HEK293 (cell line): ENCODE results near the gene DEAF1.

Experiments used
- CTCF ChIA-PET: fragments of 350-600 bp; formaldehyde crosslinking; extraction: SDS; loops from one replicate; lab custom pipeline; 2021; ENCODE audit warnings: antibody characterized with exemption; lab: Yijun Ruan, JAX
- POLR2A ChIA-PET: fragments of 300-600 bp; formaldehyde crosslinking; extraction: SDS; loops from one replicate; lab custom pipeline; 2020; ENCODE audit warnings: antibody characterized with exemption, inconsistent platforms; lab: Yijun Ruan, JAX
- H3K27ac ChIP-seq: fragments of 200-500 bp; sonication (Bioruptor generic); 2 replicates; pipeline ENCODE4 v1.5.1; 2014; ENCODE audit warnings: low read depth, low read length, control low read depth, inconsistent platforms; ENCODE audit errors: extremely low read depth
- H3K36me3 ChIP-seq, 2 experiments: fragments of 200-500 bp in 1 of 2; sonication (Bioruptor generic) in 1 of 2; 1 replicate in 1 of 2; 2 replicates in 1 of 2; pipeline ENCODE4 v1.5.1; 2014 to 2017; ENCODE audit warnings: inconsistent platforms in 2 of 2, low read length in 2 of 2; ENCODE audit not compliant: control insufficient read depth in 2 of 2, insufficient read depth in 1 of 2
- H3K4me1 ChIP-seq: fragments of 200-500 bp; sonication (Bioruptor generic); 2 replicates; pipeline ENCODE4 v1.5.1; 2014; ENCODE audit warnings: mild to moderate bottlenecking, low read length, inconsistent platforms; ENCODE audit not compliant: control insufficient read depth, insufficient read depth
- H3K4me3 ChIP-seq: 2 replicates; pipeline ENCODE4 v1.5.1; 2011; ENCODE audit warnings: low read depth, mild to moderate bottlenecking, control low read depth, low read length, moderate library complexity
- H3K9me3 ChIP-seq: fragments of 200-500 bp; sonication (Bioruptor generic); 2 replicates; pipeline ENCODE4 v1.5.1; 2014; ENCODE audit warnings: low read depth, low read length, inconsistent platforms; ENCODE audit not compliant: control insufficient read depth, insufficient read depth
- GLI2 ChIP-seq: fragments of 450-650 bp; formaldehyde crosslinking; IDR thresholded peaks from 2 replicates; pipeline ENCODE4; 2017; ENCODE audit warnings: missing biosample characterization, missing genetic modification characterization, low read depth, borderline replicate concordance
- KLF1 ChIP-seq: fragments of 450-650 bp; formaldehyde crosslinking; IDR thresholded peaks from 2 replicates; pipeline ENCODE4 v1.5.1; 2016; ENCODE audit warnings: missing biosample characterization, missing genetic modification characterization
- SP2 ChIP-seq: fragments of 450-650 bp; formaldehyde crosslinking; IDR thresholded peaks from 2 replicates; pipeline ENCODE4 v1.5.1; 2016; ENCODE audit warnings: missing biosample characterization, missing genetic modification characterization
- ZBTB21 ChIP-seq: fragments of 450-650 bp; formaldehyde crosslinking; IDR thresholded peaks from 2 replicates; pipeline ENCODE4 v1.5.1; 2017; ENCODE audit warnings: missing biosample characterization, missing genetic modification characterization
- ZBTB8A ChIP-seq: fragments of 450-650 bp; formaldehyde crosslinking; IDR thresholded peaks from 2 replicates; pipeline ENCODE4 v1.5.1; 2016; ENCODE audit warnings: missing biosample characterization, missing genetic modification characterization
- ZFP69B ChIP-seq: fragments of 450-650 bp; formaldehyde crosslinking; IDR thresholded peaks from 2 replicates; pipeline ENCODE4 v1.5.1; 2016; ENCODE audit warnings: missing biosample characterization, missing genetic modification characterization
- ZNF202 ChIP-seq: fragments of 450-650 bp; formaldehyde crosslinking; IDR thresholded peaks from 2 replicates; pipeline ENCODE4 v1.5.1; 2016; ENCODE audit warnings: missing biosample characterization, missing genetic modification characterization, borderline replicate concordance
- ZNF311 ChIP-seq: fragments of 450-650 bp; formaldehyde crosslinking; IDR thresholded peaks from 2 replicates; pipeline ENCODE4 v1.5.1; 2017; ENCODE audit warnings: missing biosample characterization, missing genetic modification characterization, borderline replicate concordance
- ZNF391 ChIP-seq: fragments of 450-650 bp; formaldehyde crosslinking; IDR thresholded peaks from 2 replicates; pipeline ENCODE4 v1.5.1; 2016; ENCODE audit warnings: low read depth, missing biosample characterization, missing genetic modification characterization, borderline replicate concordance
- ZNF501 ChIP-seq: fragments of 450-650 bp; formaldehyde crosslinking; IDR thresholded peaks from 2 replicates; pipeline ENCODE4 v1.5.1; 2016; ENCODE audit warnings: missing biosample characterization, missing genetic modification characterization
- ZNF544 ChIP-seq: fragments of 450-650 bp; formaldehyde crosslinking; IDR thresholded peaks from 2 replicates; pipeline ENCODE4 v1.5.0; 2017; ENCODE audit warnings: missing biosample characterization, missing genetic modification characterization
- ZNF548 ChIP-seq: fragments of 450-650 bp; formaldehyde crosslinking; IDR thresholded peaks from 2 replicates; pipeline ENCODE4 v1.5.1; 2016; ENCODE audit warnings: missing biosample characterization, missing genetic modification characterization
- ZNF600 ChIP-seq: fragments of 450-650 bp; formaldehyde crosslinking; IDR thresholded peaks from 2 replicates; pipeline ENCODE4 v1.5.1; 2016; ENCODE audit warnings: missing biosample characterization, missing genetic modification characterization
- ZNF610 ChIP-seq: fragments of 450-650 bp; formaldehyde crosslinking; IDR thresholded peaks from 2 replicates; pipeline ENCODE4 v1.5.1; 2016; ENCODE audit warnings: missing biosample characterization, missing genetic modification characterization, borderline replicate concordance
- TF ChIP-seq, protein P1 (sequence below): fragments of 450-650 bp; formaldehyde crosslinking; IDR thresholded peaks from 2 replicates; pipeline ENCODE4 v1.5.1; 2016; ENCODE audit warnings: missing biosample characterization, missing genetic modification characterization
- TF ChIP-seq, protein P2 (sequence below): fragments of 450-650 bp; formaldehyde crosslinking; IDR thresholded peaks from 2 replicates; pipeline ENCODE4 v1.5.1; 2016; ENCODE audit warnings: missing biosample characterization, missing genetic modification characterization
- TF ChIP-seq, protein P3 (sequence below): sonication (generic); formaldehyde crosslinking; IDR thresholded peaks from 2 replicates; pipeline ENCODE4 v1.8.1; 2022; ENCODE audit warnings: mild to moderate bottlenecking, moderate library complexity, missing genetic modification reagents
- TF ChIP-seq, protein P4 (sequence below): fragments of 450-650 bp; formaldehyde crosslinking; IDR thresholded peaks from 2 replicates; pipeline ENCODE4 v1.5.1; 2016; ENCODE audit warnings: missing biosample characterization, missing genetic modification characterization
- TF ChIP-seq, protein P5 (sequence below): fragments of 450-650 bp; formaldehyde crosslinking; IDR thresholded peaks from 2 replicates; pipeline ENCODE4 v1.5.1; 2016; ENCODE audit warnings: missing biosample characterization, missing genetic modification characterization, low read depth

Gene DEAF1

DNA sequence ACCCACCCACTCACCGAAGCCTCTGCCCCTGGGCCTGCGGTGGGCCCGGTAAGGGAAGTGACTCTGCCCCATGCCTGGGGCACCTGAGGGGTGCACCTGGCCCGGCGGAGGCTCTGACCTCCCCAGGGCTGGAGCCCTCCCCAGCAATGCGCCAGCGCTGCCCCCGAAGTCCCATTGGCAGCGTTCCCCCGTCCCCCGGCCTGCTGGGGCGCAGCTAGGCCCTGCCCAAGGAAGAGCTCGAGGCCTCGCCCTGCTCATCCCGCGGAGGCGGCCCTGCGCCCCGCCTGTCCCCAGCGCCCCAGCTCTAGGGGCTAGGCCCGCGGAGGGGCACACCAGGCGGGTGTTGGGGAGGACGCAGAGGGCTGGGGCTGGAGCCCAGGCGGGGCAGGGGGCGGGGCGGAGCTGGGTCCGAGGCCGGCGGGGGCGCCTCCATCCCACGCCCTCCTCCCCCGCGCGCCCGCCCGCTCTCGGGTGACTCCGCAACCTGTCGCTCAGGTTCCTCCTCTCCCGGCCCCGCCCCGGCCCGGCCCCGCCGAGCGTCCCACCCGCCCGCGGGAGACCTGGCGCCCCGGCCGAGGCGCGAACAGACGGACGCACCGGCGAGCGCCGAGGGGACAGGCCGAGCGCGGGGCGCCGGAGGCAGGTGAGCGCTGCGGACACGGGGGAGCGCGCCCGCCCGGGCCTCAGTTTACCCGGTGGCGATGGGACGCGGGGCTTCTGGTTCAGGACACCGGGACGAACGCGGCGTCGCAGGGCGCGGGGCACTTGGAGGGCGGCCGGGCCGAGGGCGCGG lies 10.8 kb upstream of the DEAF1 start, which contains the start of gene EPS8L2:
Gene EPS8L2 (plus strand): TSS at position 586 of the 793 bp plus-strand sequence. CDS start 3,177 bp downstream, outside the sequence.
- ChIA-PET CTCF (interaction anchor here (0.6 to 2.2 kb wide), 2 partner anchors 17 to 184 kb away, joined by 3 to 6 read pairs; no protein-coding TSS in a partner anchor), POLR2A (interaction anchor here (1.5 to 2.4 kb wide), 2 partner anchors 10 kb away, joined by 18 to 19 read pairs; partner anchors contain the start of genes DEAF1 and TMEM80)
- peak within 1 kb of the TSS; percentile 79 for H3K4me3 ChIP-seq
- no peaks in the 10 kb centered on the region for H3K4me1 ChIP-seq
- H3K27ac ChIP-seq, result peak within 1 kb of the TSS; percentile 40; the same call in 1 of the 2 replicates
- H3K9me3 ChIP-seq, result no peaks in the 10 kb centered on the region
- TF ChIP-seq, protein P1, sequence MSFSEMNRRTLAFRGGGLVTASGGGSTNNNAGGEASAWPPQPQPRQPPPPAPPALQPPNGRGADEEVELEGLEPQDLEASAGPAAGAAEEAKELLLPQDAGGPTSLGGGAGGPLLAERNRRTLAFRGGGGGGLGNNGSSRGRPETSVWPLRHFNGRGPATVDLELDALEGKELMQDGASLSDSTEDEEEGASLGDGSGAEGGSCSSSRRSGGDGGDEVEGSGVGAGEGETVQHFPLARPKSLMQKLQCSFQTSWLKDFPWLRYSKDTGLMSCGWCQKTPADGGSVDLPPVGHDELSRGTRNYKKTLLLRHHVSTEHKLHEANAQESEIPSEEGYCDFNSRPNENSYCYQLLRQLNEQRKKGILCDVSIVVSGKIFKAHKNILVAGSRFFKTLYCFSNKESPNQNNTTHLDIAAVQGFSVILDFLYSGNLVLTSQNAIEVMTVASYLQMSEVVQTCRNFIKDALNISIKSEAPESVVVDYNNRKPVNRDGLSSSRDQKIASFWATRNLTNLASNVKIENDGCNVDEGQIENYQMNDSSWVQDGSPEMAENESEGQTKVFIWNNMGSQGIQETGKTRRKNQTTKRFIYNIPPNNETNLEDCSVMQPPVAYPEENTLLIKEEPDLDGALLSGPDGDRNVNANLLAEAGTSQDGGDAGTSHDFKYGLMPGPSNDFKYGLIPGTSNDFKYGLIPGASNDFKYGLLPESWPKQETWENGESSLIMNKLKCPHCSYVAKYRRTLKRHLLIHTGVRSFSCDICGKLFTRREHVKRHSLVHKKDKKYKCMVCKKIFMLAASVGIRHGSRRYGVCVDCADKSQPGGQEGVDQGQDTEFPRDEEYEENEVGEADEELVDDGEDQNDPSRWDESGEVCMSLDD, result no peak
- TF ChIP-seq KLF1 (tag by site-specific recombination), result peak; percentile 47; the same call in 1 of the 2 replicates
- TF ChIP-seq, protein P2, sequence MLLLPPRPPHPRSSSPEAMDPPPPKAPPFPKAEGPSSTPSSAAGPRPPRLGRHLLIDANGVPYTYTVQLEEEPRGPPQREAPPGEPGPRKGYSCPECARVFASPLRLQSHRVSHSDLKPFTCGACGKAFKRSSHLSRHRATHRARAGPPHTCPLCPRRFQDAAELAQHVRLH (tag by site-specific recombination), result no peak
- no peak for TF ChIP-seq ZNF391 (tag by site-specific recombination)
- TF ChIP-seq, protein P3, sequence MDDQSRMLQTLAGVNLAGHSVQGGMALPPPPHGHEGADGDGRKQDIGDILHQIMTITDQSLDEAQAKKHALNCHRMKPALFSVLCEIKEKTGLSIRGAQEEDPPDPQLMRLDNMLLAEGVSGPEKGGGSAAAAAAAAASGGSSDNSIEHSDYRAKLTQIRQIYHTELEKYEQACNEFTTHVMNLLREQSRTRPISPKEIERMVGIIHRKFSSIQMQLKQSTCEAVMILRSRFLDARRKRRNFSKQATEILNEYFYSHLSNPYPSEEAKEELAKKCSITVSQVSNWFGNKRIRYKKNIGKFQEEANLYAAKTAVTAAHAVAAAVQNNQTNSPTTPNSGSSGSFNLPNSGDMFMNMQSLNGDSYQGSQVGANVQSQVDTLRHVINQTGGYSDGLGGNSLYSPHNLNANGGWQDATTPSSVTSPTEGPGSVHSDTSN (CRISPR knock-in tag), result peak; percentile 31; the same call in 1 of the 2 replicates
- no peak for TF ChIP-seq ZNF501 (tag by site-specific recombination)
- H3K36me3 ChIP-seq, result peaks cover 0 to 36% of the 10 kb centered on the region in 2 experiments; a peak in 1 of 3 replicates

DNA sequence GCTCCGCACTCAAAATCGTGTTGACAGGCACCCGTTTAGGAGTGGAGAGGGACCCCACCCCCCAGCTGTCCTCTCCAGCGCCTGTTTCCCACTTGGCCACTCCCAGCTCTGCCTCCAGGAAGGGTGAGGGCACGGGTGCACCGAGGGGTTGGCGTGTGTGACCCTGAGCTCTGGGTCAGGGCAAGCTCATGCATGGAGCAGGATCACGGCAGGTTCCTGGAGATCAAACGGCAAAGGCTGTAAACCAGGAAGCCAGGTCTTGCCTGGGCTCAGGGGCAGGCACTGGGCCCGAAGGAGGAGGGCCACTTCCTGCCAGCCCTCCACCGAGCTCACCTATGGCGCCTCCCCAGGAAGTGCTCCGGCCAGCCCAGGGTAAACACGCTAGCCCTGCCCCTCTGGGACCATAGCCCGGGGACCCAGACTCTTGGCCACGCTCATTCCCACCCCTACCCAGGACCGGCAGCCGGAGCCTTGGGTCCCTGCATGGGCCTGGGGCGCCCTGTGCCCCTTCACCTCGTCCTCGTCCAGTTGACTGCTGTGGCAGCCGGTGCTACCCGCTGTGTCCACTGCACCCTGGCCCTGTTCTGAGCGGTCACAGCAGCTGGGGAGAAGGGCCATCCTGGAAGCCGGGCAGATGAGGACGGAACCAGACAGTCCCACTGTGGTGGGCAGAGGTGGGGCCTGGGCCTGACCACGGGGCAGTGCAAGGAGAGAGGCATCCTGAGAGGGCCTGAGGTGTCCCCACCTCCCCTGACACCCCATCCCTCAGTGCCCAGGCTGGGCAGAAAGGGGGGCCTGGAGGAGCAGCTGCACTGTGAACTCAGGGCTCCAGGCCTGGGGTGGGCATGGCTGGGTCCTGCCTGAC lies 10.0 kb upstream of the DEAF1 start:
- no peak overlapping the region for H3K27ac ChIP-seq
- H3K36me3 ChIP-seq, result peaks cover 0 to 42% of the 10 kb centered on the region in 2 experiments; a peak in 1 of 3 replicates
- no peaks in the 10 kb centered on the region for H3K9me3 ChIP-seq
- H3K4me3 ChIP-seq, result peak overlapping the region; percentile 79
- POLR2A ChIA-PET, result interaction anchor here (1.6 to 2.4 kb wide), 2 partner anchors 9 to 56 kb away, joined by 3 to 19 read pairs; partner anchors contain the start of genes DEAF1 and TMEM80
- TF ChIP-seq ZNF311 (tag by site-specific recombination) (no peak), ZNF202 (no peak), ZBTB21 (tag by site-specific recombination) (no peak), ZFP69B (tag by site-specific recombination) (no peak), GLI2 (tag by site-specific recombination) (no peak), ZNF600 (tag by site-specific recombination) (peak; percentile 38; the same call in 1 of the 2 replicates), SP2 (tag by site-specific recombination) (0 out of 2 replicates have a peak, but pooled peaks have one; percentile 6), ZNF610 (no peak), ZNF544 (tag by site-specific recombination) (no peak), ZNF548 (tag by site-specific recombination) (no peak), ZBTB8A (no peak)
- TF ChIP-seq, protein P4, sequence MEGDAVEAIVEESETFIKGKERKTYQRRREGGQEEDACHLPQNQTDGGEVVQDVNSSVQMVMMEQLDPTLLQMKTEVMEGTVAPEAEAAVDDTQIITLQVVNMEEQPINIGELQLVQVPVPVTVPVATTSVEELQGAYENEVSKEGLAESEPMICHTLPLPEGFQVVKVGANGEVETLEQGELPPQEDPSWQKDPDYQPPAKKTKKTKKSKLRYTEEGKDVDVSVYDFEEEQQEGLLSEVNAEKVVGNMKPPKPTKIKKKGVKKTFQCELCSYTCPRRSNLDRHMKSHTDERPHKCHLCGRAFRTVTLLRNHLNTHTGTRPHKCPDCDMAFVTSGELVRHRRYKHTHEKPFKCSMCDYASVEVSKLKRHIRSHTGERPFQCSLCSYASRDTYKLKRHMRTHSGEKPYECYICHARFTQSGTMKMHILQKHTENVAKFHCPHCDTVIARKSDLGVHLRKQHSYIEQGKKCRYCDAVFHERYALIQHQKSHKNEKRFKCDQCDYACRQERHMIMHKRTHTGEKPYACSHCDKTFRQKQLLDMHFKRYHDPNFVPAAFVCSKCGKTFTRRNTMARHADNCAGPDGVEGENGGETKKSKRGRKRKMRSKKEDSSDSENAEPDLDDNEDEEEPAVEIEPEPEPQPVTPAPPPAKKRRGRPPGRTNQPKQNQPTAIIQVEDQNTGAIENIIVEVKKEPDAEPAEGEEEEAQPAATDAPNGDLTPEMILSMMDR (tag by site-specific recombination), result no peak
- TF ChIP-seq, protein P5, sequence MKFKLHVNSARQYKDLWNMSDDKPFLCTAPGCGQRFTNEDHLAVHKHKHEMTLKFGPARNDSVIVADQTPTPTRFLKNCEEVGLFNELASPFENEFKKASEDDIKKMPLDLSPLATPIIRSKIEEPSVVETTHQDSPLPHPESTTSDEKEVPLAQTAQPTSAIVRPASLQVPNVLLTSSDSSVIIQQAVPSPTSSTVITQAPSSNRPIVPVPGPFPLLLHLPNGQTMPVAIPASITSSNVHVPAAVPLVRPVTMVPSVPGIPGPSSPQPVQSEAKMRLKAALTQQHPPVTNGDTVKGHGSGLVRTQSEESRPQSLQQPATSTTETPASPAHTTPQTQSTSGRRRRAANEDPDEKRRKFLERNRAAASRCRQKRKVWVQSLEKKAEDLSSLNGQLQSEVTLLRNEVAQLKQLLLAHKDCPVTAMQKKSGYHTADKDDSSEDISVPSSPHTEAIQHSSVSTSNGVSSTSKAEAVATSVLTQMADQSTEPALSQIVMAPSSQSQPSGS, result no peak
- no peaks in the 10 kb centered on the region for H3K4me1 ChIP-seq
- CTCF ChIA-PET, result interaction anchor here (2.2 kb wide), 1 partner anchor 18 kb away, joined by 6 read pairs; no protein-coding TSS in a partner anchor
